ENCODE data around the gene RNF186. TPM values are rescaled to one million over a fixed set of nuclear protein-coding genes. Genes with fewer than 3 reads are reported as not detected.

The RNF186 gene
- polyA plus RNA-seq, 1 donor (not counting 4 experiments of a cell fraction or from before 2014, with no cell fraction given): not detected

GRCh38 chr1:19786988-19787423, 28.1 kb downstream of the RNF186 start:
- FAIRE-seq: no peak
- Histone ChIP-seq H3K4me3 (ENCODE audit: control insufficient read depth in 2 of 3, extremely low read depth in 1 of 3, insufficient read depth in 2 of 3, low read depth in 1 of 3, low read length in 3 of 3) (no peak overlapping the region), H3K9me3 (ENCODE audit: control insufficient read depth, low read depth, low read length) (no peaks in the 10 kb centered on the region), H3K79me2 (ENCODE audit: control insufficient read depth, insufficient read depth, low read length) (no peaks in the 10 kb centered on the region), H3K9me1 (ENCODE audit: control insufficient read depth, extremely low read depth, insufficient read depth, low read length) (no peaks in the 10 kb centered on the region), H3K4me2 (ENCODE audit: control insufficient read depth, extremely low read depth, insufficient read depth, low read depth, low read length) (no peak overlapping the region), H3K4me1 (ENCODE audit: control insufficient read depth, extremely low read depth, insufficient read depth, low read length) (no peaks in the 10 kb centered on the region), H3K27ac (ENCODE audit: control insufficient read depth, insufficient read depth, low read length) (no peak overlapping the region), H4K20me1 (ENCODE audit: control insufficient read depth, extremely low read depth, insufficient read depth, low read length) (no peaks in the 10 kb centered on the region), H2AFZ (ENCODE audit: control insufficient read depth, low read length) (no peak overlapping the region), H3K36me3 (ENCODE audit: control insufficient read depth in 2 of 2, extremely low read depth in 1 of 2, insufficient read depth in 2 of 2, low read length in 2 of 2) (no peaks in the 10 kb centered on the region), H3K9ac (ENCODE audit: control insufficient read depth, extremely low read depth, insufficient read depth, low read length) (no peak overlapping the region), H3K27me3 (ENCODE audit: control insufficient read depth, extremely low read depth, insufficient read depth, low read length) (no peaks in the 10 kb centered on the region)
- dilution Hi-C loops (cut with MboI; ENCODE audit: extremely low pct_ligation_motif_present, low sequenced_read_pairs): no loop called here
- TF ChIP-seq EZH2 (IDR thresholded peaks at IDR 0.05; ENCODE audit: low read length): no peak
- no peak for TF ChIP-seq CTCF (optimal IDR thresholded peaks at IDR 0.05 in 1 of 3, IDR thresholded peaks at IDR 0.05 in 1 of 3, conservative IDR thresholded peaks at IDR 0.05 in 1 of 3; ENCODE audit: extremely low read depth in 1 of 3, insufficient read depth in 2 of 3, low read length in 3 of 3)
- no peak for DNase-seq (ENCODE audit: low read depth, low spot score)

- H3K9me3 ChIP-seq (ENCODE audit: control insufficient read depth, low read depth, low read length): no peaks in the 10 kb centered on the region
- H3K4me1 ChIP-seq (ENCODE audit: control insufficient read depth, extremely low read depth, insufficient read depth, low read length): no peaks in the 10 kb centered on the region
- TF ChIP-seq CTCF (optimal IDR thresholded peaks at IDR 0.05 in 1 of 3, IDR thresholded peaks at IDR 0.05 in 1 of 3, conservative IDR thresholded peaks at IDR 0.05 in 1 of 3; ENCODE audit: extremely low read depth in 1 of 3, insufficient read depth in 2 of 3, low read length in 3 of 3) (no peak), EZH2 (IDR thresholded peaks at IDR 0.05; ENCODE audit: low read length) (no peak)
- dilution Hi-C loops (cut with MboI; ENCODE audit: extremely low pct_ligation_motif_present, low sequenced_read_pairs): no loop called here
- DNase-seq (ENCODE audit: low read depth, low spot score) (no peak), FAIRE-seq (no peak)
- H3K9me1 ChIP-seq (ENCODE audit: control insufficient read depth, extremely low read depth, insufficient read depth, low read length): no peaks in the 10 kb centered on the region
- H3K4me2 ChIP-seq (ENCODE audit: control insufficient read depth, extremely low read depth, insufficient read depth, low read depth, low read length): no peak overlapping the region
- no peaks in the 10 kb centered on the region for H3K27me3 ChIP-seq (ENCODE audit: control insufficient read depth, extremely low read depth, insufficient read depth, low read length)
- H3K36me3 ChIP-seq (ENCODE audit: control insufficient read depth in 2 of 2, extremely low read depth in 1 of 2, insufficient read depth in 2 of 2, low read length in 2 of 2): no peaks in the 10 kb centered on the region
- no peak overlapping the region for H3K9ac ChIP-seq (ENCODE audit: control insufficient read depth, extremely low read depth, insufficient read depth, low read length)
- no peak overlapping the region for H3K4me3 ChIP-seq (ENCODE audit: control insufficient read depth in 2 of 3, extremely low read depth in 1 of 3, insufficient read depth in 2 of 3, low read depth in 1 of 3, low read length in 3 of 3)
- H3K27ac ChIP-seq (ENCODE audit: control insufficient read depth, insufficient read depth, low read length): no peak overlapping the region
- H4K20me1 ChIP-seq (ENCODE audit: control insufficient read depth, extremely low read depth, insufficient read depth, low read length): no peaks in the 10 kb centered on the region
- H2AFZ ChIP-seq (ENCODE audit: control insufficient read depth, low read length): no peak overlapping the region
- H3K79me2 ChIP-seq (ENCODE audit: control insufficient read depth, insufficient read depth, low read length): no peaks in the 10 kb centered on the region
Observed at GRCh38 chr1:19785660-19786059, 29.4 kb downstream of the RNF186 start.
